PC-3 (cell line): ENCODE data around the gene NFXL1.

Source experiments
- EZH2 ChIP-seq: fragments of 300-600 bp; sonication (generic); IDR thresholded peaks from one replicate; pipeline ENCODE4 v1.6.1; 2017; ENCODE audit warnings: antibody characterized with exemption, mild to moderate bottlenecking, low read length; ENCODE audit not compliant: unreplicated experiment
- TF ChIP-seq, protein P1 (sequence below): fragments of 300-600 bp; sonication (generic); conservative IDR thresholded peaks from 2 replicates; pipeline ENCODE4 v1.5.1; 2017; ENCODE audit warnings: antibody characterized with exemption, low read depth, mild to moderate bottlenecking, low read length

DNA sequence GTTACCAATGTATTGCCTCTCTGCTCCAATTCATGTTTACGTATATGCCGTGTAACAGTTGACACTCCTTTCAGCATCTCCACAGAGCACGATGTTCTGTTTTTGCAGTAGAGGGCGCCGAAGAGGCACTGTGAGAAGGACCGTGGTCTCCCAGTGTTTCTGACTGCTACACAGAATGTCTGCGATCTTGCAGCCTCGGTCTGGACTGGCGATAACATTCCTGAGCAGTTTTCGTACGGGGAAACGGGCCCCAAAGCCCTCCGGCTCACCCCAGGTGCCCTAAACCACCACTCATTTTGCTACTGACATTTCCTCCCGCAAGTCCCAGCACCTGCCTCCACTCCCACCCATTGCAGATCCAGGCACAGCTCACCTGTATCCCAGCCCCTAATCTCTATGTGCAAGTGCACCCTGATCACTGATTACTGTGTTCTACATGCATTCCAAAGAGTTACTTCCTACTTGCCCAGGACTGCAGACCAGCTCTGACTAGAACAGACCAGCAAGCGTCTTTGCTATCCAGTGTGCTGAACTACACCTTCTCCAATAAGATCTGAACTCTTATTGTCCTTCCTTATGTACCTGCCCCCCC lies 12.4 kb upstream of the NFXL1 start:
- no peak for TF ChIP-seq EZH2
- TF ChIP-seq, protein P1, sequence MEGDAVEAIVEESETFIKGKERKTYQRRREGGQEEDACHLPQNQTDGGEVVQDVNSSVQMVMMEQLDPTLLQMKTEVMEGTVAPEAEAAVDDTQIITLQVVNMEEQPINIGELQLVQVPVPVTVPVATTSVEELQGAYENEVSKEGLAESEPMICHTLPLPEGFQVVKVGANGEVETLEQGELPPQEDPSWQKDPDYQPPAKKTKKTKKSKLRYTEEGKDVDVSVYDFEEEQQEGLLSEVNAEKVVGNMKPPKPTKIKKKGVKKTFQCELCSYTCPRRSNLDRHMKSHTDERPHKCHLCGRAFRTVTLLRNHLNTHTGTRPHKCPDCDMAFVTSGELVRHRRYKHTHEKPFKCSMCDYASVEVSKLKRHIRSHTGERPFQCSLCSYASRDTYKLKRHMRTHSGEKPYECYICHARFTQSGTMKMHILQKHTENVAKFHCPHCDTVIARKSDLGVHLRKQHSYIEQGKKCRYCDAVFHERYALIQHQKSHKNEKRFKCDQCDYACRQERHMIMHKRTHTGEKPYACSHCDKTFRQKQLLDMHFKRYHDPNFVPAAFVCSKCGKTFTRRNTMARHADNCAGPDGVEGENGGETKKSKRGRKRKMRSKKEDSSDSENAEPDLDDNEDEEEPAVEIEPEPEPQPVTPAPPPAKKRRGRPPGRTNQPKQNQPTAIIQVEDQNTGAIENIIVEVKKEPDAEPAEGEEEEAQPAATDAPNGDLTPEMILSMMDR: peak; percentile 72
